Measurements from ENCODE around the gene IDE. TPM values are rescaled to one million over a fixed set of nuclear protein-coding genes. Genes with fewer than 3 reads are reported as not detected.

Gene IDE
- 19.2 to 26.3 TPM (median 24.5 TPM) in 5 replicates for total RNA-seq (2022; extraction: Qiagen RNA extraction; ENCODE audit: low read depth)

DNA sequence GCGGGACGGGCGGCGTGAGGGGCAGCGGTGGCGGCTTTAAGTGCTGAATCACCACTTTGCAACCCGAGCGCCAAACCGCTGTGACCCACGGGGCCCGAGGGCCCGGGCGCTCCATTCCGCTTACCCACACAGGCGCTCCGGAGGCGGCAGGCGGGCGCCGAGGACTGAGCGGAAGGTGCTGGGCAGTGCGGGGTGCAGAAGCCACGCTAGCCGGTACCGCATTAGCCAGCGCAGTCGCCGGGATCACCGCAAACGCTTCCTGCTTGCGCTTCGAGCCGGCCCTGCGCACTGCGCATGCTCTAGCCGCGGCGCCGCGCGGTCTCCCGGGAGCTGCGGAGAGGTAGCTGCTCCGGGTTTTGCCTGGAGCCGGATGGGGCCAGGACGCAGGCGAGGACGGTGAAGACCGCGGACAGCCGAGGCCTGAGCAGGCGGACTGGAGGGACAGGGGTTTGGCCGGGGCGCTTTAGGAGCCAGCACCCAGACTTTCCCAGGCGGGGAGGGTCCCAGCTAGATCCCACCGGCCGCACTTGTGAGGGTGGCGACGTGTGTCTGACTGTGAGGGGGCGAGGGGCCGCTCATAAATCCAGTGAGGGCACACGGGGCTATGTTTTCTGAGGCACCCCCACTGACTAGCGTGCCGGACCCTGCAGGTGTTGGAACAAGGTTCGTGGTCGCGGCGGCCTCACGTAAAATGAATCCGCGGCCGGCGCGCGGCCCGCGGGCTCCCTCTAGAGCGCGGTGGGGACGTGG is at the start of gene IDE:
Gene IDE, minus strand, starts transcription at position 296 of the 750 bp plus-strand sequence. Its CDS starts 74 bp downstream, at position 222.

GRCh38 chr10:92592761-92593618 is 19.1 kb upstream of the IDE start, which contains the start of gene KIF11:
TSS of gene KIF11 (plus strand) at chr10:92593130. CDS start at chr10:92593376, 246 bp downstream.

Other genes with a start within 250 kb of the IDE start
- gene KIF11, start 19.0 kb upstream of the IDE start, total RNA-seq (2022; extraction: Qiagen RNA extraction; ENCODE audit: low read depth) = 23.7 to 46.9 TPM (median 35.8 TPM) in 5 replicates
- gene HHEX, start 115.9 kb upstream of the IDE start, total RNA-seq (2022; extraction: Qiagen RNA extraction; ENCODE audit: low read depth) = 12.8 to 15.5 TPM (median 14.1 TPM) in 5 replicates